Astrocyte (in vitro differentiated cells and primary cell): Measurements from ENCODE around the gene PRKAR2B. TPM values are rescaled to one million over a fixed set of nuclear protein-coding genes. Genes with fewer than 3 reads are reported as not detected.

Experiments used
- DNase-seq: peaks from one replicate; pipeline ENCODE4 v3.0.0-alpha.2; 2010; ENCODE audit warnings: low read depth
- FAIRE-seq: peaks from 2 replicates; lab custom pipeline; 2011; peaks lifted over from hg19 to GRCh38; lab: Jason Lieb, UNC
- H2AFZ ChIP-seq: 2 replicates; pipeline ENCODE4 v1.6.0; 2012; ENCODE audit warnings: low read depth, low read length, inconsistent platforms
- H3K27ac ChIP-seq: 2 replicates; pipeline ENCODE4 v1.5.1; 2011; ENCODE audit warnings: low read depth, low read length, inconsistent platforms
- H3K27me3 ChIP-seq: 2 replicates; pipeline ENCODE4 v1.6.0; 2011; ENCODE audit warnings: low read length, inconsistent platforms; ENCODE audit not compliant: insufficient read depth
- H3K36me3 ChIP-seq: 2 replicates; pipeline ENCODE4 v1.5.1; 2011; ENCODE audit warnings: low read length, inconsistent platforms; ENCODE audit not compliant: insufficient read depth
- H3K4me1 ChIP-seq: 2 replicates; pipeline ENCODE4 v1.5.1; 2011; ENCODE audit warnings: low read length, inconsistent platforms; ENCODE audit not compliant: insufficient read depth
- H3K4me2 ChIP-seq: 2 replicates; pipeline ENCODE4 v1.6.0; 2012; ENCODE audit warnings: low read length, inconsistent platforms
- H3K4me3 ChIP-seq: 2 replicates; pipeline ENCODE4 v1.5.1; 2011; ENCODE audit warnings: low read depth, mild to moderate bottlenecking, low read length, inconsistent platforms; ENCODE audit not compliant: insufficient read depth
- H3K79me2 ChIP-seq: 2 replicates; pipeline ENCODE4 v1.6.0; 2012; ENCODE audit warnings: mild to moderate bottlenecking, low read length, inconsistent platforms; ENCODE audit not compliant: insufficient read depth
- H3K9ac ChIP-seq: 2 replicates; pipeline ENCODE4 v1.6.0; 2012; ENCODE audit warnings: mild to moderate bottlenecking, low read length, inconsistent platforms
- H3K9me3 ChIP-seq: 2 replicates; pipeline ENCODE4 v1.5.1; 2012; ENCODE audit warnings: low read depth, mild to moderate bottlenecking, low read length, inconsistent platforms; ENCODE audit not compliant: insufficient read depth
- H4K20me1 ChIP-seq: 2 replicates; pipeline ENCODE4 v1.6.0; 2012; ENCODE audit warnings: low read length, inconsistent platforms; ENCODE audit not compliant: insufficient read depth
- H3K27ac Mint-ChIP-seq: one replicate; pipeline ENCODE4 v1.8.0; 2021; ENCODE audit warnings: mild to moderate bottlenecking, mixed read lengths; ENCODE audit not compliant: unreplicated experiment
- H3K27me3 Mint-ChIP-seq: one replicate; pipeline ENCODE4 v1.8.0; 2021; ENCODE audit warnings: low read depth, mixed read lengths; ENCODE audit not compliant: unreplicated experiment
- H3K36me3 Mint-ChIP-seq: one replicate; pipeline ENCODE4 v1.8.0; 2021; ENCODE audit warnings: low read depth, mixed read lengths; ENCODE audit not compliant: unreplicated experiment
- H3K4me1 Mint-ChIP-seq: one replicate; pipeline ENCODE4 v1.8.0; 2021; ENCODE audit warnings: low read depth, mixed read lengths; ENCODE audit not compliant: unreplicated experiment
- H3K4me3 Mint-ChIP-seq: one replicate; pipeline ENCODE4 v1.8.0; 2021; ENCODE audit warnings: mild to moderate bottlenecking, moderate library complexity, mixed read lengths; ENCODE audit not compliant: unreplicated experiment
- H3K9me3 Mint-ChIP-seq: one replicate; pipeline ENCODE4 v1.8.0; 2021; ENCODE audit warnings: mild to moderate bottlenecking, mixed read lengths; ENCODE audit not compliant: unreplicated experiment
- EZH2 ChIP-seq: IDR thresholded peaks from 2 replicates; pipeline ENCODE4 v1.6.1; 2012; ENCODE audit warnings: mild to moderate bottlenecking, low read length, inconsistent platforms; ENCODE audit not compliant: insufficient read depth
- total RNA-seq: library from RNA; stranded (reverse); gene quantifications from 2 replicates; pipeline ENCODE4 v1.2.1, GENCODE V29; 2021
- TF ChIP-seq, protein P1 (sequence below): IDR thresholded peaks from 2 replicates; pipeline ENCODE4 v1.5.1; 2011; ENCODE audit warnings: low read depth, mild to moderate bottlenecking, inconsistent platforms, low read length, moderate library complexity; ENCODE audit not compliant: insufficient read depth

Gene PRKAR2B
- total RNA-seq, 1 donor from 2014 or later = 7.6 TPM

DNA sequence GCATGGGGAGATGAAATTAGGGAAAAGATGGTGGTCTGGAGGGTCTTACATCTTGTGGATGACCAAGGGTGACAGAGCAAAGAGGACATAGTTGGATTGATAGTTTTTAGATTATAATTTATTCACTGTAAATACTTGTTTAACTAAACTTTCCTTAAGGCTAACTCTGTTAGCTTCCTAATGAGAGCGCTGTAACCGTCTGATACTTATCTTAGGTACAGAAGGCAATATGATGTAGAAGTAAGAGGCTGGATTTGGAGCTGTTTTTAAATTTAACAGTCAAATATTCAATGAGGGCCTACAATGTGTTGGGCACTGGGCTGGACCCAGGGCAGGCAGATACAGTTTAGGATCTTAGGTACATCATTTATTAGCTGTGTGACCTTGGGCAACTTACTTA lies 36.0 kb downstream of the PRKAR2B start:
- peaks cover 13% of the 10 kb centered on the region for H3K4me1 Mint-ChIP-seq
- no peak overlapping the region for H3K9ac ChIP-seq
- H3K27me3 Mint-ChIP-seq = no peaks in the 10 kb centered on the region
- H2AFZ ChIP-seq = no peak overlapping the region
- no peaks in the 10 kb centered on the region for H3K36me3 ChIP-seq
- no peaks in the 10 kb centered on the region for H3K4me1 ChIP-seq
- no peak overlapping the region for H3K27ac Mint-ChIP-seq
- H3K27me3 ChIP-seq = no peaks in the 10 kb centered on the region
- no peaks in the 10 kb centered on the region for H3K9me3 ChIP-seq
- FAIRE-seq = no peak
- no peaks in the 10 kb centered on the region for H3K36me3 Mint-ChIP-seq
- no peak overlapping the region for H3K4me3 ChIP-seq
- H4K20me1 ChIP-seq = no peaks in the 10 kb centered on the region
- peaks cover 2% of the 10 kb centered on the region for H3K9me3 Mint-ChIP-seq
- no peak overlapping the region for H3K4me3 Mint-ChIP-seq
- no peaks in the 10 kb centered on the region for H3K79me2 ChIP-seq
- DNase-seq = no peak
- H3K27ac ChIP-seq = no peak overlapping the region
- no peak overlapping the region for H3K4me2 ChIP-seq
- TF ChIP-seq EZH2 = no peak
- TF ChIP-seq, protein P1, sequence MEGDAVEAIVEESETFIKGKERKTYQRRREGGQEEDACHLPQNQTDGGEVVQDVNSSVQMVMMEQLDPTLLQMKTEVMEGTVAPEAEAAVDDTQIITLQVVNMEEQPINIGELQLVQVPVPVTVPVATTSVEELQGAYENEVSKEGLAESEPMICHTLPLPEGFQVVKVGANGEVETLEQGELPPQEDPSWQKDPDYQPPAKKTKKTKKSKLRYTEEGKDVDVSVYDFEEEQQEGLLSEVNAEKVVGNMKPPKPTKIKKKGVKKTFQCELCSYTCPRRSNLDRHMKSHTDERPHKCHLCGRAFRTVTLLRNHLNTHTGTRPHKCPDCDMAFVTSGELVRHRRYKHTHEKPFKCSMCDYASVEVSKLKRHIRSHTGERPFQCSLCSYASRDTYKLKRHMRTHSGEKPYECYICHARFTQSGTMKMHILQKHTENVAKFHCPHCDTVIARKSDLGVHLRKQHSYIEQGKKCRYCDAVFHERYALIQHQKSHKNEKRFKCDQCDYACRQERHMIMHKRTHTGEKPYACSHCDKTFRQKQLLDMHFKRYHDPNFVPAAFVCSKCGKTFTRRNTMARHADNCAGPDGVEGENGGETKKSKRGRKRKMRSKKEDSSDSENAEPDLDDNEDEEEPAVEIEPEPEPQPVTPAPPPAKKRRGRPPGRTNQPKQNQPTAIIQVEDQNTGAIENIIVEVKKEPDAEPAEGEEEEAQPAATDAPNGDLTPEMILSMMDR = no peak

DNA sequence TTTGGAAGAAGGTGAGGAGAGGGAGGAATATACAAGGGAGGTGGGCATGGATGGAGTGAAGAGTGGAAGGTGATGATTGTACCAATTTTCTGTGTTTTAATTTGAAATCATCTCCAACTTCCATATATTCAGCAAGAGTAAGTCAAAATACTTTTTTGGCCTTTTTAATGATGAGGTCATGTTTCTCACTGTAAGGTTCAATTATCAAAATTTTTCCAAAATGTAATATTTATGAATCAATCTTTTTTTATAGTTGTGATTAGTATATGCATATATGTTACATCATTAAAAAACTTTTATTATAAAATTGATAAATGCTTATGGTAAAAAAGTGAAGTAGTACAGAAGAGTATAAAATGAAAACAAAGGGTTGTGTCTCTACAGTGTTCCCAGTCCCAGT lies 40.7 kb downstream of the PRKAR2B start:
- no peaks in the 10 kb centered on the region for H4K20me1 ChIP-seq
- no peak overlapping the region for H2AFZ ChIP-seq
- H3K27me3 Mint-ChIP-seq = no peaks in the 10 kb centered on the region
- H3K4me1 Mint-ChIP-seq = peaks cover 2% of the 10 kb centered on the region
- H3K9me3 Mint-ChIP-seq = no peaks in the 10 kb centered on the region
- H3K27ac ChIP-seq = no peak overlapping the region
- H3K4me3 Mint-ChIP-seq = no peak overlapping the region
- no peaks in the 10 kb centered on the region for H3K27me3 ChIP-seq
- H3K9ac ChIP-seq = no peak overlapping the region
- H3K4me2 ChIP-seq = no peak overlapping the region
- FAIRE-seq (no peak), DNase-seq (no peak)
- no peak overlapping the region for H3K27ac Mint-ChIP-seq
- H3K79me2 ChIP-seq = no peaks in the 10 kb centered on the region
- H3K4me3 ChIP-seq = no peak overlapping the region
- TF ChIP-seq EZH2 = no peak
- TF ChIP-seq, protein P1 = no peak
- no peaks in the 10 kb centered on the region for H3K36me3 Mint-ChIP-seq
- H3K9me3 ChIP-seq = no peaks in the 10 kb centered on the region
- H3K4me1 ChIP-seq = no peaks in the 10 kb centered on the region
- no peaks in the 10 kb centered on the region for H3K36me3 ChIP-seq

DNA sequence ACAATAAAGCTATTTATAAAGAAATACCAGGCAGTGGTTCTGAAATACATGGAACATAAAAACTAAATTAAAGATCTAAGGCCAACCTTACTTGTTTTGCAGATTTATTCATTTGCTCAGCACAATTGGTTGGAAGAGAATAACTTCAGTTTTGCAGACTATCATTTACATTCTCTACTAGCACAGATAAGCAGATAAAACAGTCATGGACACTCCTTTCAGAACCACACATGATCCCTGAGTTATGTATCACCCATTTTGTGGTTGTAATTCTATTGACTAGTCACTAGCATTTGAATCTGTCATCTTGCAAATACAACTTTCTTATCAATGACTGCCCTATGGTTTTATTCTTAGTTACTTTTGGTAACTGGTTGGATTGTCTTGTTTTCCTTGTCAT lies 45.1 kb downstream of the PRKAR2B start:
- no peaks in the 10 kb centered on the region for H3K27me3 Mint-ChIP-seq
- no peaks in the 10 kb centered on the region for H3K4me1 ChIP-seq
- TF ChIP-seq EZH2 = no peak
- TF ChIP-seq, protein P1 = no peak

More for the DNA sequence above, 45.1 kb downstream of the PRKAR2B start:
- Mint-ChIP-seq H3K27ac (no peak overlapping the region), H3K4me3 (no peak overlapping the region), H3K9me3 (no peaks in the 10 kb centered on the region), H3K36me3 (no peaks in the 10 kb centered on the region), H3K4me1 (no peaks in the 10 kb centered on the region)
- DNase-seq (no peak), FAIRE-seq (no peak)
- H3K4me2 ChIP-seq = no peak overlapping the region
- no peak overlapping the region for H3K4me3 ChIP-seq
- H3K27me3 ChIP-seq = no peaks in the 10 kb centered on the region
- no peaks in the 10 kb centered on the region for H3K79me2 ChIP-seq
- no peak overlapping the region for H2AFZ ChIP-seq
- no peaks in the 10 kb centered on the region for H3K9me3 ChIP-seq
- no peaks in the 10 kb centered on the region for H4K20me1 ChIP-seq
- H3K27ac ChIP-seq = no peak overlapping the region
- no peak overlapping the region for H3K9ac ChIP-seq
- H3K36me3 ChIP-seq = no peaks in the 10 kb centered on the region
